ENCODE results near the gene LRRN3. TPM values are rescaled to one million over a fixed set of nuclear protein-coding genes. Genes with fewer than 3 reads are reported as not detected.

LRRN3 gene
- polyA plus RNA-seq, 1 of the 3 experiments (the other 2 are of a cell fraction), result 2.1 TPM

GRCh38 chr7:111160297-111160696 is 69.4 kb downstream of the LRRN3 start:
- no peak for DNase-seq
- Histone ChIP-seq H3K9me3 (peaks cover 4% of the 10 kb centered on the region; the same call in 1 of the 2 replicates), H3K27ac (ENCODE audit: low read depth in 2 of 2, low read length in 1 of 2) (peak overlapping the region in 1 of 2 experiments; percentile 60; a peak in 3 of 4 replicates), H2AFZ (ENCODE audit: low read depth) (no peak overlapping the region), H3K27me3 (ENCODE audit: insufficient read depth) (no peaks in the 10 kb centered on the region), H3K36me3 (replicated peaks in 1 of 2; ENCODE audit: control insufficient read depth in 1 of 2, insufficient read depth in 2 of 2, low read length in 1 of 2) (no peaks in the 10 kb centered on the region), H3K9ac (no peak overlapping the region), H3F3A (replicated peaks; ENCODE audit: insufficient read depth) (peaks cover 16% of the 10 kb centered on the region), H3K79me2 (ENCODE audit: insufficient read depth) (no peaks in the 10 kb centered on the region), H4K20me1 (ENCODE audit: insufficient read depth) (no peaks in the 10 kb centered on the region), H3K4me2 (no peak overlapping the region), H3K4me3 (ENCODE audit: low read depth in 2 of 2, low read length in 1 of 2) (no peak overlapping the region), H3K9me2 (no peaks in the 10 kb centered on the region; the same call in 1 of the 2 replicates), H3K4me1 (ENCODE audit: control insufficient read depth in 1 of 2, insufficient read depth in 2 of 2, low read depth in 1 of 2, low read length in 1 of 2) (peaks cover 0 to 13% of the 10 kb centered on the region in 2 experiments; a peak in 3 of 4 replicates)
- ChIA-PET CTCF (interaction anchor here (1.4 kb wide), 1 partner anchor 12 kb away, joined by 3 read pairs; no protein-coding TSS in a partner anchor), POLR2A (no interaction called here)
- no peak for TF ChIP-seq SIN3A (IDR thresholded peaks at IDR 0.05; ENCODE audit: borderline replicate concordance, low read depth, low read length)
- TF ChIP-seq, protein P1, sequence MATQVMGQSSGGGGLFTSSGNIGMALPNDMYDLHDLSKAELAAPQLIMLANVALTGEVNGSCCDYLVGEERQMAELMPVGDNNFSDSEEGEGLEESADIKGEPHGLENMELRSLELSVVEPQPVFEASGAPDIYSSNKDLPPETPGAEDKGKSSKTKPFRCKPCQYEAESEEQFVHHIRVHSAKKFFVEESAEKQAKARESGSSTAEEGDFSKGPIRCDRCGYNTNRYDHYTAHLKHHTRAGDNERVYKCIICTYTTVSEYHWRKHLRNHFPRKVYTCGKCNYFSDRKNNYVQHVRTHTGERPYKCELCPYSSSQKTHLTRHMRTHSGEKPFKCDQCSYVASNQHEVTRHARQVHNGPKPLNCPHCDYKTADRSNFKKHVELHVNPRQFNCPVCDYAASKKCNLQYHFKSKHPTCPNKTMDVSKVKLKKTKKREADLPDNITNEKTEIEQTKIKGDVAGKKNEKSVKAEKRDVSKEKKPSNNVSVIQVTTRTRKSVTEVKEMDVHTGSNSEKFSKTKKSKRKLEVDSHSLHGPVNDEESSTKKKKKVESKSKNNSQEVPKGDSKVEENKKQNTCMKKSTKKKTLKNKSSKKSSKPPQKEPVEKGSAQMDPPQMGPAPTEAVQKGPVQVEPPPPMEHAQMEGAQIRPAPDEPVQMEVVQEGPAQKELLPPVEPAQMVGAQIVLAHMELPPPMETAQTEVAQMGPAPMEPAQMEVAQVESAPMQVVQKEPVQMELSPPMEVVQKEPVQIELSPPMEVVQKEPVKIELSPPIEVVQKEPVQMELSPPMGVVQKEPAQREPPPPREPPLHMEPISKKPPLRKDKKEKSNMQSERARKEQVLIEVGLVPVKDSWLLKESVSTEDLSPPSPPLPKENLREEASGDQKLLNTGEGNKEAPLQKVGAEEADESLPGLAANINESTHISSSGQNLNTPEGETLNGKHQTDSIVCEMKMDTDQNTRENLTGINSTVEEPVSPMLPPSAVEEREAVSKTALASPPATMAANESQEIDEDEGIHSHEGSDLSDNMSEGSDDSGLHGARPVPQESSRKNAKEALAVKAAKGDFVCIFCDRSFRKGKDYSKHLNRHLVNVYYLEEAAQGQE (IDR thresholded peaks at IDR 0.05; ENCODE audit: low read depth, low read length), result no peak
- no peak for TF ChIP-seq CTCF (IDR thresholded peaks at IDR 0.05)
- TF ChIP-seq RCOR1 (IDR thresholded peaks at IDR 0.05; ENCODE audit: low read length), result no peak
- no peak for TF ChIP-seq TCF12 (IDR thresholded peaks at IDR 0.05)
- no peak for TF ChIP-seq FOXJ3 (CRISPR knock-in tag; IDR thresholded peaks at IDR 0.05)
- no peak for TF ChIP-seq MEF2A (IDR thresholded peaks at IDR 0.05; ENCODE audit: borderline replicate concordance, low read depth)
- no peak for TF ChIP-seq NFIC (IDR thresholded peaks at IDR 0.05; ENCODE audit: borderline replicate concordance)
- TF ChIP-seq TEAD4 (IDR thresholded peaks at IDR 0.05; ENCODE audit: borderline replicate concordance, insufficient read depth), result no peak
- no peak for TF ChIP-seq EP300 (IDR thresholded peaks at IDR 0.05; ENCODE audit: borderline replicate concordance in 1 of 2, low read depth in 1 of 2, low read length in 1 of 2)
- TF ChIP-seq ELF1 (IDR thresholded peaks at IDR 0.05), result no peak
- TF ChIP-seq, protein P2, sequence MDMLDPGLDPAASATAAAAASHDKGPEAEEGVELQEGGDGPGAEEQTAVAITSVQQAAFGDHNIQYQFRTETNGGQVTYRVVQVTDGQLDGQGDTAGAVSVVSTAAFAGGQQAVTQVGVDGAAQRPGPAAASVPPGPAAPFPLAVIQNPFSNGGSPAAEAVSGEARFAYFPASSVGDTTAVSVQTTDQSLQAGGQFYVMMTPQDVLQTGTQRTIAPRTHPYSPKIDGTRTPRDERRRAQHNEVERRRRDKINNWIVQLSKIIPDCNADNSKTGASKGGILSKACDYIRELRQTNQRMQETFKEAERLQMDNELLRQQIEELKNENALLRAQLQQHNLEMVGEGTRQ (IDR thresholded peaks at IDR 0.05; ENCODE audit: borderline replicate concordance, low read depth, low read length), result no peak
- TF ChIP-seq EZH2phosphoT487 (IDR thresholded peaks at IDR 0.05; ENCODE audit: borderline replicate concordance, low read depth), result no peak

Data from SK-N-SH (cell line).